ENCODE measurements around the gene ACAP3. TPM values are rescaled to one million over a fixed set of nuclear protein-coding genes. Genes with fewer than 3 reads are reported as not detected.

The ACAP3 gene
- 10 to 100 TPM; 21.4 to 57.1 (median 33.4) TPM for total RNA-seq
- 10 to 100 TPM in 1 of 3 donors, 1 to 10 TPM in 2; 7.2 to 41.8 (median 8.3) TPM for polyA plus RNA-seq

GRCh38 chr1:1307923-1308755 is at the start of gene ACAP3, which contains the start of gene PUSL1:
Gene ACAP3, minus strand, starts transcription at chr1:1307930. Its CDS starts 115 bp downstream, at chr1:1307815.
Gene PUSL1, plus strand, starts transcription at chr1:1308597. Its CDS starts 47 bp downstream, at chr1:1308644.
- peak within 1 kb of the TSS; percentile 74 to 98 (median 84) for H3K4me3 ChIP-seq
- peak within 1 kb of the TSS; percentile 92 to 98 (median 96) for H3K27ac ChIP-seq
- peaks cover 0 to 60% (median 56%) of the 10 kb centered on the region in 4 donors for H3K4me1 ChIP-seq
- peaks cover 6 to 34% (median 17%) of the 10 kb centered on the region in 4 donors for H3K36me3 ChIP-seq
- TF ChIP-seq CTCF (IDR thresholded peaks at IDR 0.05) (no peak), POLR2A (IDR thresholded peaks at IDR 0.05) (peak in 1 of 2 donors; percentile 33), EP300 (IDR thresholded peaks at IDR 0.05) (no peak), POLR2AphosphoS5 (IDR thresholded peaks at IDR 0.05) (peak; percentile 71 to 81 (median 75))
- intact Hi-C loops (cut with DNase I), result loop anchor here (2.0 to 5.0 kb wide), 3 partner anchors 41 to 191 kb away; partner anchors contain the start of genes AURKAIP1, C1orf159 and DVL1
- peak; percentile 97 for DNase-seq
- no peaks in the 10 kb centered on the region for H3K9me3 ChIP-seq
- WGBS, 2 donors, result 0 to 1% methylated on average over 128 to 130 of the region's 131 CpGs
- no peaks in the 10 kb centered on the region for H3K27me3 ChIP-seq

GRCh38 chr1:1356796-1357401 is 49.2 kb upstream of the ACAP3 start:
- no peaks in the 10 kb centered on the region for H3K9me3 ChIP-seq
- no peaks in the 10 kb centered on the region for H3K27me3 ChIP-seq
- peaks cover 7 to 22% (median 11%) of the 10 kb centered on the region in 4 donors for H3K36me3 ChIP-seq
- 38 to 57% methylated on average over 26 of the region's 26 CpGs for WGBS, 2 donors
- no peak for DNase-seq
- TF ChIP-seq POLR2AphosphoS5 (IDR thresholded peaks at IDR 0.05), result no peak
- no peak for TF ChIP-seq POLR2A (IDR thresholded peaks at IDR 0.05)
- TF ChIP-seq CTCF (IDR thresholded peaks at IDR 0.05), result no peak
- intact Hi-C loops (cut with DNase I), result no loop called here
- H3K27ac ChIP-seq, result peak overlapping the region; percentile 86 to 95 (median 94)
- peaks cover 0 to 89% (median 78%) of the 10 kb centered on the region in 4 donors for H3K4me1 ChIP-seq
- H3K4me3 ChIP-seq, result peak overlapping the region; percentile 65 to 76 (median 68)

- no peak for TF ChIP-seq POLR2A (IDR thresholded peaks at IDR 0.05)
- no peak for TF ChIP-seq POLR2AphosphoS5 (IDR thresholded peaks at IDR 0.05)
- no peak for TF ChIP-seq EP300 (IDR thresholded peaks at IDR 0.05)
- no peak for TF ChIP-seq CTCF (IDR thresholded peaks at IDR 0.05)
- no peaks in the 10 kb centered on the region for H3K27me3 ChIP-seq
- peaks cover 0 to 89% (median 78%) of the 10 kb centered on the region in 4 donors for H3K4me1 ChIP-seq
- intact Hi-C loops (cut with DNase I), result no loop called here
- no peaks in the 10 kb centered on the region for H3K9me3 ChIP-seq
- DNase-seq, result no peak
- 19 to 47% methylated on average over 8 of the region's 8 CpGs for WGBS, 2 donors
- peaks cover 7 to 22% (median 11%) of the 10 kb centered on the region in 4 donors for H3K36me3 ChIP-seq
- H3K4me3 ChIP-seq, result peak overlapping the region; percentile 65 to 76 (median 68)
- H3K27ac ChIP-seq, result peak overlapping the region; percentile 86 to 95 (median 94)
These were observed 48.6 kb upstream of the ACAP3 start for GRCh38 chr1:1356166-1356795.

- intact Hi-C loops (cut with DNase I), result no loop called here
- Histone ChIP-seq H3K36me3 (peaks cover 7 to 22% (median 11%) of the 10 kb centered on the region in 4 donors), H3K4me3 (peak overlapping the region; percentile 14 to 69 (median 46)), H3K27ac (peak overlapping the region; percentile 61 to 95 (median 94)), H3K9me3 (no peaks in the 10 kb centered on the region), H3K4me1 (peaks cover 0 to 81% (median 71%) of the 10 kb centered on the region in 4 donors), H3K27me3 (no peaks in the 10 kb centered on the region)
- DNase-seq, result no peak
- 9 to 11% methylated on average over 52 of the region's 52 CpGs for WGBS, 2 donors
- TF ChIP-seq CTCF (IDR thresholded peaks at IDR 0.05) (no peak), POLR2A (IDR thresholded peaks at IDR 0.05) (no peak), POLR2AphosphoS5 (IDR thresholded peaks at IDR 0.05) (no peak), EP300 (IDR thresholded peaks at IDR 0.05) (no peak)
These were observed 47.7 kb upstream of the ACAP3 start for GRCh38 chr1:1355416-1355815.

Data from sigmoid colon (tissue), 7 donors.